GM18873 (cell line): Measurements from ENCODE around the gene PRRT2.
"Not testable (repeated sequence)": the region's sequence is repeated elsewhere in the genome, so short reads cannot be mapped to it uniquely, and the experiment has no call there.

Source experiments
- ATAC-seq: cut with Tn5 transposase; IDR thresholded peaks from one replicate; pipeline ENCODE4 v1.9.1; 2021; ENCODE audit warnings: mild to moderate bottlenecking, moderate library complexity, moderate number of reproducible peaks; ENCODE audit not compliant: unreplicated experiment, low FRiP score

The PRRT2 gene

DNA sequence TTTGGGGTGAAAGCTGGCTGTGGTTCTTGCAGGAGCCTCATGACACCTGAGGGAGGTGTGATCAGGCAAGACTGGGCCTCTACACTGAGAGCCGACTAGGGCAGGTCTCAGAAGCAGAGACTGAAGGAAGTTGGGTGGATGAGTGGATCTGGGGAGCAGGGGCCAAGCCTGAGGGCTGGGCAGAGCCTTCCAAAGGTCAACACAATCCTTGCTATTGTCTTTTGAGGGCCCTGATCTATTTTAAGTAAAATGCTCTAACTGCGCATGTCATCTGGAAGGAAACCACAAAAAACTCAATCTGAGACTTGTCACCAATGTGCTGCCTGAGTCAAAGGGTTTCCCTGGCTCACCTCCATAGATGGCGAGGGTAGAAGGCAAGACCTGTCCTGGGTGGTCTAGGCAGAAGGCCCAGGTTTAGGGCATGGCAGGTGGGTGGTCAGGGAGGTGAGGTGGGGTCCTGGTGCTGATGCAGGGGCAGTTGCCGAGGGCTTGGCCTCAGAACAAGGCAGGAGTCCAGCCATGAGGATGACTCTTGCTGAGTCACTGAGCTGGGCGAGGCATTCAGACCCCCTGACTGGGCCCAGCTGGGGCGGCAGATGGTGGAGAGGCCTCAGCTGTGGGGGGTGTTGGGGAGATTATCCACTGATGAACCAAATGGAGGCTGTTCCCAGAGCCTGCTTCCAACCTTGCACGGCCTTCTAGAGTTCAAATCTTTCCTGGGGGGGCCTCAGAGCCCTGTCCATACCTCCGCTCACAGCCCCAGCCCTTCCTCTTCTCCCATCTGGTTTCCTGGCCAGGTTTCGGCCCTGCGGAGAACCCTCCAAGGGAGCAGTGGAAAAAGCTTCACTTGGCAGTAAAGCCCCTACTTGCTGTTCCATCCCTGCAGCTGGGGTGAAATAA is 13.4 kb downstream of the PRRT2 start:
- no peak for ATAC-seq

DNA sequence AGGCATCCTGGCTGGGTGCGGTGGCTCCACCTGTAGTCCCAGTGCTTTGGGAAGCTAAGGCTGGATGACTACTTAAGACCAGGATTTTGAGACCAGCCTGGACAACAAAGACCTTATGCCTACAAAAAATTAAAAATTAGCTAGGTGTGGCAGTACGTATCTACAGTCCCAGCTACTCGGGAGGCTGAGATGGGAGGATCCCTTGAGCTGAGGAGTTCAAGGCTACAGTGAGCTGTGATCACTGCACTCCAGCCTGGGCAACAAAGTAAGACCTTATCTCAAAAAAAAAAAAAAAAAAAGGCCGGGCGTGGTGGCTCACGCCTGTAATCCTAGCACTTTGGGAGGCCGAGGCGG is 14.3 kb downstream of the PRRT2 start:
- ATAC-seq = no peak

DNA sequence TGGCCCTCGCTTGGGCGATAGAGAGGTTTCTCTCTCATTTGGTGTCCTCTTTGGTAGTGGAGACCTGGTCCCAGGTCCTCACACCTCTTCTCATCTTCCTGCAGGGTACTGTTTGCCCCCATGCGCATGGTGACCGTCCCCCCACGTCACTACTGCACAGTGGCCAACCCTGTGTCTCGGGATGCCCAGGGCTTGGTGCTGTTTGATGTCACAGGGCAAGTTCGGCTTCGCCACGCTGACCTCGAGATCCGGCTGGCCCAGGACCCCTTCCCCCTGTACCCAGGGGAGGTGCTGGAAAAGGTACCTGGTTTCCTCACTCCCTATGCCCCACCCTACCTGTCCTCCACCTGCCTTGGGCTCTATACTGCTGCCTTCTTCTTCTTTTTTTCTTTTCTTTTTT is 18.8 kb downstream of the PRRT2 start:
- ATAC-seq = no peak

DNA sequence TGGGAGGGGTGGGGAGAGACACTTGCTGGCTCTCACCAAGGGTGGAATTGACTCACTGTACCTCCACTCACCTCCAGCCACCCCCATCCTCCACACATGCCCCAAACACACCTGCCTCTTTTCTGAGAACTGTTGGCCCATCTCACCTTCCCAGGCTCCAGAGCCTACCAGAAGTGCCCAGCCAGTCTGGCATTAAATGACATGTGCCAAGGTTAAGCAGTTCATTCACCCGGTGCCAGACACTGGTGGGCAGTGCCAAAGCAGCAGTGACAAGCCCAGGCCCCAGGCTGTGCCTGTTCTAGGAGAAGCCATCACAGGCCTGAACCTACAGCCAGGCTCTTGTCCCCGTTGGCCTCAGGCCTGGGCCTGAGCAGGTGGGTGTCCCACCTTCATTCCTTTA is 19.5 kb downstream of the PRRT2 start:
- no peak for ATAC-seq

DNA sequence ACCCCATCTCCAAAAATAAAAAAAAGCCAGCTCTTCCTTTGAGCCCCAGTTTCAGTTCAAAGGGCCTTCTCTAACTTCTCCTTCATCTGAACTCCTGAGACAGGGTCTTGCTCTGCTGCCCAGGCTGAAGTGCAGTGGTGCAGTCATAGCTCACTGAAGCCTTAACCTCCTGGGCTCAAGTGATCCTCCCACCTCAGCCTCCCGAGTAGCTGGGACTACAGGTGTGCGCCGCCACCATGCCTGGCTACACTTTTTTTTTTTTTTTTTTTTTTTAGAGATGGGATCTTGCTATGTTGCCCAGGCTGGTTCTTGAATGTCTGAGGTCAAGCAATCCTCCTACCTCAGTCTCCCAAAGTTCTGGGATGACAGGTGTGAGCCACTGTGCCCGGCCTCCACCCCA is 21.2 kb downstream of the PRRT2 start:
- ATAC-seq = not testable (repeated sequence)

DNA sequence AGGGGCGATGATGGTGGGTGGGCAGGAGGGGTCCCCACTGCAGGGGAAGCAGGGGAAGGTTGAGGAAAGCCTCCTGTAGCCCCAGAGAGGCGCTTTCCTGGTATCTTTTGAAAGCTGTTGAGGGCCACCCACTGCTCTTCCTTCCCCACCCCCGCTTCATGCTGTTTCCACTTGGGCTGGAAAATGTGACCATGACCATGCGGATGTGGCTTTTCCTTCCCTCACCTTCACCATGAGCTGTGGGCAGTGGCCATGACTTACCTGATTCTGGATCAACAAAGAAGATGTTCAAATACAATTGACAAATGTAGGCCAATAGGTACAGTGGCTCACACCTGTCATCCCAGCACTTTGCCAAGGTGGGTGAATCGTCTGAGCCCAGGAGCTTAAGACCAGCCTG is 22.1 kb downstream of the PRRT2 start:
- no peak for ATAC-seq

DNA sequence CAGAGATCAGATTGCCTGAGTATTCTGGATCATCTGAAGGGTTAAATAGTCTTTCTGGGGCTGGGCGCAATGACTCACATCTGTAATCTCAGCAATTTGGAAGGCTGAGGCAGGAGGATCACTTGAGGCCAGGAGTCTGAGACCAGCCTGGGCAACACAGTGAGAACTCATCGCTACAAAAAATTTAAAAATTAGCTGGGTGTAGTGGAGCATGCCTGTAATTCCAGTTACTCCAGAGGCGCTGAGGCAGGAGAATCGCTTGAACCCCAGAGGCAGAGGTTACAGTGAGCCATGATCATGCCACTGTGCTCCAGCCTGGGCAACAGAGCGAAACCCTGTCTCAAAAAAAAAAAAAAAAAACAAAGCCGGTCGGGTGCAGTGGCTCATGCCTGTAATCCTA is 23.9 kb downstream of the PRRT2 start:
- ATAC-seq = no peak

DNA sequence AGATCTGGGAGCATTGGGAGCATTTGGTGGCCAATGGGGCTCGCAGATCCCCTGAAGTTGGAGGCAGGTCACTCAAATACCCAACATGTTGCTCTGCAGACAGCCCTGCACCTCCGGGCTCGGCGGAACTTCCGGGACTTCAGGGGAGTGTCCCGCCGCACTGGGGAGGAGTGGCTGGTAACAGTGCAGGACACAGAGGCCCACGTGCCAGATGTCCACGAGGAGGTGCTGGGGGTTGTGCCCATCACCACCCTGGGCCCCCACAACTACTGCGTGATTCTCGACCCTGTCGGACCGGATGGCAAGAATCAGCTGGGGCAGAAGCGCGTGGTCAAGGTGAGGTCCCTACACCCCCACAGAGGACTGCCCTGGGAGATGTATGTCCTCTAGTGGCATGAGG is 24.6 kb downstream of the PRRT2 start:
- ATAC-seq = no peak

DNA sequence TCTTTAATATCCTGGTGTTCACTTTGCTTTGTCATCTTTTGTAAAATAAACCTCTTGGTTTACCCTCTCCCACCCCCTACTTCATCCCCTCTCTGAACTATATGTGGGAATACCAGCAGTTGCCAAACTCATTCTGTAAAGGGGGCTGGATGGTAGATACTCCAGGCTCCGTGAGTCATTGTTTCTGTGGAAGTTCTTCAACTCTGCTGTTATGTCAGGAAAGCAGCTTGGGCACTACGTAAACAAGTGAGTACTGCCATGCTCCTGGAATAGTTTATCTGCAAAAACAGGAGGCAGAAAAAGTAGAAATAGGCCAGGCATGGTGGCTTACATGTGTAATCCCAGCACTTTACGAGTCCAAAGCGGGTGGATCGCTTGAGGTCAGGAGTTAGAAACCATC is 25.8 kb downstream of the PRRT2 start:
- no peak for ATAC-seq

DNA sequence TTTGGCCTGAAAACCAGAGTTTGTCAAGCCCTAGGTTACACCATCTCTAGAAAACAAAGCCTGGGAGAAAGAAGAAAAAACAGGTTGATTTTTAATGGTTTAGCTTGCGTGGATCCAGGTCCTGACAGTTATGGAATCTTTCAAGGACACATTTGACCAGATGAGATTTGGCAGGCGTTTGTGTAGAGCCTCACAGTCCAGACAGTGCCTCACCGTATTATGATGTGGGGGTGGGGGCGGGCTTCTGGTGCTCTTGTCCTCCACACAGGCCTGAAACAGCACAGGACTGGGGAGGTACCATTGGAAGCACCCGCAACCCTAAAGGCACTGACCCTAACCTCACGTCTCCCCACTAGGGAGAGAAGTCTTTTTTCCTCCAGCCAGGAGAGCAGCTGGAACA is 27.8 kb downstream of the PRRT2 start:
- no peak for ATAC-seq

DNA sequence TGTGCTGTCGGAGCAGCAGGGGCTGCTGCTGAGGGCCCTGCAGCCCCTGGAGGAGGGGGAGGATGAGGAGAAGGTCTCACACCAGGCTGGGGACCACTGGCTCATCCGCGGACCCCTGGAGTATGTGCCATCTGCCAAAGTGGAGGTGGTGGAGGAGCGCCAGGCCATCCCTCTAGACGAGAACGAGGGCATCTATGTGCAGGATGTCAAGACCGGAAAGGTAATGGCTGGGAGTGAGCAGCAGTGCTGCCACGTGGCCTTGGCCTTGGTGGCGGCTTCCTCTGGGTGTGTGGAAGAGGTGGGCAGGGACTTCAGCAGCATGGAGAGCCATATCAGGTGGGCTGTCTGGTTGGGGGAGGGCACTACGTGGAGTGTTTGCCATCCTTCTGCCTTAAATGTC is 28.2 kb downstream of the PRRT2 start:
- ATAC-seq = no peak

DNA sequence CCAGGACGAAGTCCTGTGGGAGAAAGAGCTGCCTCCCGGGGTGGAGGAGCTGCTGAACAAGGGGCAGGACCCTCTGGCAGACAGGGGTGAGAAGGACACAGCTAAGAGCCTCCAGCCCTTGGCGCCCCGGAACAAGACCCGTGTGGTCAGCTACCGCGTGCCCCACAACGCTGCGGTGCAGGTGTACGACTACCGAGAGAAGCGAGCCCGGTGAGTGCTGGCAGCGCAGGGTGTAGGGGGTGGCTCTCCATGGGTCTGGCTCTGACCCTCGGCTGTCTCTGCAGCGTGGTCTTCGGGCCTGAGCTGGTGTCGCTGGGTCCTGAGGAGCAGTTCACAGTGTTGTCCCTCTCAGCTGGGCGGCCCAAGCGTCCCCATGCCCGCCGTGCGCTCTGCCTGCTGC is 29.6 kb downstream of the PRRT2 start:
- no peak for ATAC-seq

DNA sequence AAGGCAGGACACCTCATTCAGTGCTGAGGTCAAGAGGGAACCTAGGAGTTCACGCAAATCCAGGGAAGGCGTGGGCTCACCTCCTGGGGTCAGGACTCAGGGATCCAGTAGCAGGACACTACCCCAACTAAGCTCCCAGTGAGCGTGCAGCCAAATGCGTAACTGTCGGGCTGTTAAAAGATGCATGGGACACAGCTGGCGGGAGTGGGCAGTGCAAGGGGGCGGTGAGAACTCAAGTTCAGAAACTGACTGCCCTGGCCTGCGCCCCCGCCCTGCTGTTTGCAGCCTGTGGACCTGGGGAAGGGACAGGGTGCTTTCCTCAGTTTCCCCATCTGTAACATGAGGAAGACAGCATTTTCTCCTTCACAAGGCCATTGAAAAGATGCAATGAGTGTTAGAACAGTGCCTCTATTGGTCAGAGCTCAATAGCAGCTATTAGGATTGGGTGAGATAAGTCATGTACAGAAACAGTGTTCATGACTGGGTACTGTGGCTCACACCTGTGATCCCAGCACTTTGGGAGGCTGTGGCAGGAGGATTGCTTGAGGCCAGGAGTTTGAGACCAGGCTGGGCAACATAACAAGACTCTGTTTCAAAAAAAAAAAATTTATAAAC is 30.8 kb downstream of the PRRT2 start:
- no peak for ATAC-seq

DNA sequence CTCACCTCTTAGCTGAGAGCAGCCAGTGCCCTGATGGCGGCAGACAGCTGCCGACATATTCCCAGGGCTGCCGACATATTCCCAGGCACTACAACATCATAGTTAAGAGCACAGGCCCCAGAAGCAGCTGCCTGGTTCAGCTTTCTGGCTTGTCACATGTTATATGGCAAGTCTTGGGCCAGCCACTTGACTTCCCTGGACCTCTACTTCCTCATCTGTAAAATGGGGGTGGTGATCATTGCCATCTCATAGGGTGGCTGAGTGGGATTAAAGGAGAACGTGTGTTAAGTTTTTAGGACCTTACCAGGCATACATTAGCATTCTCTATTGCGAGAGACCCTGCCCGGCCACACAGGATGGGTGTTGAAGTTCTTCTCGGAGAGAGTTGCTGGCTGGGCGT is 31.9 kb downstream of the PRRT2 start:
- ATAC-seq = no peak

DNA sequence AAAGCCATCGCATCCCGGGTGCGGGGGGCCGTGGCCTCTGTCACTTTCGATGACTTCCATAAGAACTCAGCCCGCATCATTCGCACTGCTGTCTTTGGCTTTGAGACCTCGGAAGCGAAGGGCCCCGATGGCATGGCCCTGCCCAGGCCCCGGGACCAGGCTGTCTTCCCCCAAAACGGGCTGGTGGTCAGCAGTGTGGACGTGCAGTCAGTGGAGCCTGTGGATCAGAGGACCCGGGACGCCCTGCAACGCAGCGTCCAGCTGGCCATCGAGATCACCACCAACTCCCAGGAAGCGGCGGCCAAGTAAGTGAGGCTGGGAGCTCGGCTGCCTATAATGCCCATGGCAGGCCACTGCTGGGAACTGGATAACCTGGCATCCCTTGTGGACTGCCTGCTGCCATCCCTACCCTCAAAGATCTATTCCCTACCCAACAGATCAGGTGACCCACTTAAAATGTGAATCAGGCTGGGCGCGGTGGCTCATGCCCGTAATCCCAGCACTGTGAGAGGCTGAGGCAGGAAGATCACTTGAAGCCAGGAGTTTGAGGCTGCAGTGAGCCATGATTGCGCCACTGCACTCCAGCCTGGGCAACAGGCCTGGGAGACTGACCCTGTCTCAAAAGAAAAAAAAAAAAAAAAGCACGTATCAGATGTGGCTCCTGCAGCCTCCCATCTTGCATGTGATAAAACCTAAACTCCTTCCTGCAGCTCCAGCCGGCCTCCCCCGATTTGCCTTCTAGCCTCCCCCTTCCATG is 32.8 kb downstream of the PRRT2 start:
- no peak for ATAC-seq

DNA sequence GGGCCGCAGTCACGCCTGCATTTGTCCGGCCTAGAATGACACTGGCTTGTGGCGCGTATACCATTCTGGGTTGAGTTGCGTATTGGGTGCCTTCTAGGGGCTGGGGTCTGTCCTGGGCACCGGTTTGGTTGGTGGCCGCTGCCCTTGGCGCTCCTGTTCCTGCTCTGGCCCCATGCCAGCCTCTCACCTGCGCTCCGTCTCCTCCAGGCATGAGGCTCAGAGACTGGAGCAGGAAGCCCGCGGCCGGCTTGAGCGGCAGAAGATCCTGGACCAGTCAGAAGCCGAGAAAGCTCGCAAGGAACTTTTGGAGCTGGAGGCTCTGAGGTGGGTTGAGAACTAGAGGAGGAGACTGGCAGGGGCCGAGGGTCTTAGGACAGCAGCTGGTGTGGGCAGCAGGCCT is 33.7 kb downstream of the PRRT2 start:
- no peak for ATAC-seq

DNA sequence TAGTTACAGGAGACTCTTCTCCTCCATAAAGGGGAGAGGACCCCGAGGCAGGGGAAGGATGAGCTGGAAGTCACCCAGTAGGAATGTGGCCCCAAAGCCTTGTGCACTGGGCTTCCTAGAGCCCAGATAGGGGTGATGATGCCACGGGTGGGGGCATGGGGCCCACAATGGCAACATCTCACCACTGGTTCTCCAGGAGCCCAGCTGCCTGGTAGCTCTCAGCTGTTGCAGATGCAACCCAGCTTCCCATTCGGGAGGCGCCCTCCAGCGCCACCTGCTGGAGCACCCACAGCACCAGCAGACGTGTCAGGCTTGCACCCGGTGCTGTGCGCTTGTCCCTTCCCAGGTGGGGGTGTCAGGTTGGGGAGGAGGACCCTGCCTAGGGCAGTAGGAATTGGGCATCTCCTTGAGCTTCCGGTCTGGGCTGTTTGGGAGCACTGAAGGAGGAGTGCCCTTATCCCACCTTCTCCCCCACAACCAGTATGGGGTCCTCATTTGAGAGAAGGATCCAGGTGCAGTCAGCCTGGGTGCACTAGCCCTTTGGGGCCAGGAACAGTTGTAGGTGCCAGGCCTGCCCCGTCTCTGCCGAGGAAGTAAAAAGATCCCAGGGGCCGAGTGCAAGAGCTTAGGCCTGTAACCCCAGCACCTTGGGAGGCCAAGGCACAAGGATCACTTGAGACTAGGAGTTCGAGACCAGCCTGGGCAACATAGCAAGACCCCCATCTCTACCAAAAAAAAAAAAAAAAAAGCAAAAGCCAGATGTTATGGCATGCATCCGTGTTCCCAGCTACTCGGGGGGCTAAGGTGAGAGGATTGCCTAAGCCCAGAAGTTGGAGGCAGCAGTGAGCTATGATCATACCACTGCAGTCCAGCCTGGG is 36.7 kb downstream of the PRRT2 start:
- ATAC-seq = no peak

DNA sequence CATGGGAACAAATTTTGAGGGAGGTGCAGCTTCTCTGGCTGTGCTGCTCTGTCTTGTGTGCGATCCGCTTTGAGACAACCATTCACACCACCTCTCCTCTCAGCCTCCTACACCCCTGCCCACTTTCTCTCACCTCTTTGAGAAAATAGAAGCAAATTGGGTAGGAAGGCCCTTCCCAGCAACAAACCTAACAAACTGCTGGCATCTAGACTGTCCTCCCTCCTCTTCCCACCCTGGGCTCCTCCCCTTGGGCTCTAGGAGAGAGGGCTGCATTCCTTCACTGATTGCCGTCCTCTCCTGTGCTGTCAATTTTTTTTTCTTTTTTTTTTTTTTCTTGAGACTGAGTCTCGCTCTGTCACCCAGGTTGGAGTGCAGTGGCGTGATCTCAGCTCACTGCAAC is 37.5 kb downstream of the PRRT2 start:
- no peak for ATAC-seq

DNA sequence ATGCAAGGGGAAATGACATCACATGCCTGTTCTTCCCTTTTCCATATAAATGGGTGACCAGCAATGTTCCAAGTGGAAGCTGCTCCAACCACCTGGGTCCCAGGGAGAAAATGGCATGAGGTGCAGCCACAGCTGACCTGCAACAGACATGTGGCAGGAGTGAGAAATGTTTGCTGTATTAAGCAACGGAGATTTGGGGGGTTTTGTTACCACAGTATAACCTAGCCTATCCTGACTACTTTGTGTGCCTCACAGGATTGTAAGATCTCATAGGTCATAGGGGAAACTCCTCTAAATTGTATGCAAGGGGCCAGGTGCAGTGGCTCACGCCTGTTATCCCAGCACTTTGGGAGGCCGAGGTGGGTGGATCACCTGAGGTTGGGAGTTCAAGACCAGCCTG is 39.0 kb downstream of the PRRT2 start:
- ATAC-seq = no peak

DNA sequence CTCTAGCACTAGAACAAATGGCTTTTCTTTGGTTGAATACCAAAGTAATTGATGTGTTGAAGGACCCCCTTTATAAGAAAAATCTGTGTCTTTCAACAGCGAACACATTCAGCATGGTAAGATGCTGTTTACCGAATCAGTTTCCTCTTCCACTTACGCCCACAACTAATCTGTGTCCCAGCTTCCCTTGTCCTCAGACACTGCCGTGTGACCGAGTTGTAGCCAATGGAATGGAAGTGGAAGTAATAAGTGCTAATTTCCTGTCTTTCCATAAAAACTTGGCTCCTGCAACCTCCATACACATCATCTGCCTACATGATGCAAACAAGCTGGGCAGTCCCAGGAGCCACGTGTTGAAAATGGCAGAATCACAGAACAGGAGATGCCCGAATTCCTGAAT is 40.7 kb downstream of the PRRT2 start:
- ATAC-seq = no peak
